22Rv1 (cell line): ENCODE results near the gene GPR176.

Source experiments
- ZFX ChIP-seq: fragments of 450-650 bp; IDR thresholded peaks from 2 replicates; pipeline ENCODE4 v1.6.1; 2017; ENCODE audit warnings: antibody characterized with exemption, borderline replicate concordance
- TF ChIP-seq, protein P1 (sequence below): fragments of 450-650 bp; IDR thresholded peaks from 2 replicates; pipeline ENCODE4 v1.5.1; 2017; ENCODE audit warnings: mild to moderate bottlenecking

GRCh38 chr15:39798382-39798781 is 121.7 kb downstream of the GPR176 start:
- TF ChIP-seq, protein P1, sequence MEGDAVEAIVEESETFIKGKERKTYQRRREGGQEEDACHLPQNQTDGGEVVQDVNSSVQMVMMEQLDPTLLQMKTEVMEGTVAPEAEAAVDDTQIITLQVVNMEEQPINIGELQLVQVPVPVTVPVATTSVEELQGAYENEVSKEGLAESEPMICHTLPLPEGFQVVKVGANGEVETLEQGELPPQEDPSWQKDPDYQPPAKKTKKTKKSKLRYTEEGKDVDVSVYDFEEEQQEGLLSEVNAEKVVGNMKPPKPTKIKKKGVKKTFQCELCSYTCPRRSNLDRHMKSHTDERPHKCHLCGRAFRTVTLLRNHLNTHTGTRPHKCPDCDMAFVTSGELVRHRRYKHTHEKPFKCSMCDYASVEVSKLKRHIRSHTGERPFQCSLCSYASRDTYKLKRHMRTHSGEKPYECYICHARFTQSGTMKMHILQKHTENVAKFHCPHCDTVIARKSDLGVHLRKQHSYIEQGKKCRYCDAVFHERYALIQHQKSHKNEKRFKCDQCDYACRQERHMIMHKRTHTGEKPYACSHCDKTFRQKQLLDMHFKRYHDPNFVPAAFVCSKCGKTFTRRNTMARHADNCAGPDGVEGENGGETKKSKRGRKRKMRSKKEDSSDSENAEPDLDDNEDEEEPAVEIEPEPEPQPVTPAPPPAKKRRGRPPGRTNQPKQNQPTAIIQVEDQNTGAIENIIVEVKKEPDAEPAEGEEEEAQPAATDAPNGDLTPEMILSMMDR: no peak
- TF ChIP-seq ZFX: no peak
